Hepatocyte (in vitro differentiated cells): Measurements from ENCODE around the gene NOP14. TPM values are rescaled to one million over a fixed set of nuclear protein-coding genes. Genes with fewer than 3 reads are reported as not detected.

Experiments
- DNase-seq: peaks from one replicate; pipeline ENCODE4 v3.0.0-alpha.2; 2016; ENCODE audit warnings: low spot score
- H2AFZ ChIP-seq: fragments of 200-600 bp; sonication (generic); 2 replicates; pipeline ENCODE4 v1.6.0; 2016; ENCODE audit warnings: antibody characterized with exemption, mild to moderate bottlenecking
- H3K27ac ChIP-seq: fragments of 200-600 bp; sonication (generic); 2 replicates; pipeline ENCODE4 v1.5.1; 2016; ENCODE audit warnings: mild to moderate bottlenecking
- H3K27me3 ChIP-seq: fragments of 200-600 bp; sonication (generic); 2 replicates; pipeline ENCODE4 v1.6.1; 2016
- H3K36me3 ChIP-seq: fragments of 200-600 bp; sonication (generic); replicated peaks from 2 replicates; pipeline ENCODE4 v1.5.1; 2016; ENCODE audit warnings: low read depth; ENCODE audit not compliant: insufficient read depth
- H3K4me1 ChIP-seq: fragments of 200-600 bp; sonication (generic); 2 replicates; pipeline ENCODE4 v1.5.1; 2016; ENCODE audit warnings: mild to moderate bottlenecking, moderate library complexity; ENCODE audit not compliant: insufficient read depth
- H3K4me2 ChIP-seq: fragments of 200-600 bp; sonication (generic); 2 replicates; pipeline ENCODE4 v1.6.0; 2016
- H3K4me3 ChIP-seq: fragments of 200-600 bp; sonication (generic); 2 replicates; pipeline ENCODE4 v1.5.1; 2016; ENCODE audit warnings: mild to moderate bottlenecking
- H3K79me2 ChIP-seq: fragments of 200-600 bp; sonication (generic); 2 replicates; pipeline ENCODE4 v1.6.0; 2017; ENCODE audit warnings: mild to moderate bottlenecking
- H3K9me2 ChIP-seq: fragments of 200-600 bp; sonication (generic); replicated peaks from 2 replicates; pipeline ENCODE4 v1.6.0; 2017; ENCODE audit warnings: mild to moderate bottlenecking; ENCODE audit not compliant: insufficient read depth
- H3K9me3 ChIP-seq: fragments of 200-600 bp; sonication (generic); 2 replicates; pipeline ENCODE4 v1.5.1; 2016; ENCODE audit warnings: low read depth, mild to moderate bottlenecking
- H4K20me1 ChIP-seq: fragments of 200-600 bp; sonication (generic); 2 replicates; pipeline ENCODE4 v1.6.0; 2016; ENCODE audit warnings: mild to moderate bottlenecking; ENCODE audit not compliant: insufficient read depth, poor library complexity, severe bottlenecking
- EZH2 ChIP-seq: fragments of 200-600 bp; sonication (generic); IDR thresholded peaks from 2 replicates; pipeline ENCODE4 v1.6.1; 2016; ENCODE audit warnings: antibody characterized with exemption, mild to moderate bottlenecking, borderline replicate concordance
- EZH2phosphoT487 ChIP-seq: fragments of 200-600 bp; sonication (generic); IDR thresholded peaks from one replicate; pipeline ENCODE4 v1.6.1; 2018; ENCODE audit warnings: antibody characterized with exemption, mild to moderate bottlenecking, low read depth, moderate library complexity; ENCODE audit not compliant: unreplicated experiment, severe bottlenecking
- WGBS: methylation state at CpG from one replicate; pipeline ENCODE4 v1.1.6; 2016; ENCODE audit warnings: low lambda C conversion rate; ENCODE audit errors: missing lambda C conversion rate; 5-methylcytosine and 5-hydroxymethylcytosine counted together
- polyA plus RNA-seq: library from polyadenylated mRNA; unstranded; fragments of >200 nt; fragmentation: Nextera tagmentation; extraction: Ambion mirVana; gene quantifications from 2 replicates; pipeline ENCODE4 v1.2.1, GENCODE V29; 2016
- total RNA-seq: library from RNA; depleted of rRNA; stranded (reverse); fragments of >200 nt; gene quantifications from 2 replicates; pipeline ENCODE4 v1.2.3, GENCODE V29; 2014
- TF ChIP-seq, protein P1 (sequence below): fragments of 200-600 bp; sonication (generic); IDR thresholded peaks from 2 replicates; pipeline ENCODE4 v1.5.1; 2016; ENCODE audit warnings: antibody characterized with exemption, mild to moderate bottlenecking; ENCODE audit not compliant: poor library complexity

NOP14 gene
- total and polyA plus RNA-seq, 2 experiments from 2014 or later: 18.8 to 22.7 TPM

DNA sequence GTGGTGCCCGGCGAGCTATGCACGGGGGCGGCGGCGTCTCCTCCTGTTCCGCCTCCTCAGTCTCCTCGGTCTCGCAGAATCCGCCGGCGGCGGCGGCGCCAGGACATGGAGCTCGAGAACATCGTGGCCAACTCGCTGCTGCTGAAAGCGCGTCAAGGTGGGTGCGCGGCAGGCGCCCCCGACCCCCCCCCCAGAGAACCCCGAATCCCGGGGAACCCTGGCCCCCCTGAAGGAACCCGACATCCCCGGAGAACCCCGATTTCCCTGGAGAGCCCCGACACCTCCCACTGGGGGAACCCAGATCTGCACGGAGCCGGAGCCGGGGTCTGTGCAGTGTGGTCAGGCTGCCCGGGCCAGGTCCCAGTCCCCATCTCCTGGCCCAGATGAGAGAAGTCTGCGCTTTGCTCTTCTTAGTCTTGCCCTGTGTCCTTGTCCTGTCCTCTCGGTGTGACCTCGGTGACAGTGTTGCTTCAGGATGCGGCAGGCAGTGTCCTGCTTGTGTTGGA lies 813 bp upstream of the NOP14 start:
- Histone ChIP-seq H3K27me3 (no peaks in the 10 kb centered on the region), H4K20me1 (peaks cover 8% of the 10 kb centered on the region), H3K27ac (peak overlapping the region; percentile 63), H3K4me1 (peaks cover 13% of the 10 kb centered on the region), H3K79me2 (peaks cover 42% of the 10 kb centered on the region), H3K4me2 (peak overlapping the region; percentile 97), H3K4me3 (peak overlapping the region; percentile 77), H3K9me3 (no peaks in the 10 kb centered on the region), H2AFZ (peak overlapping the region; percentile 83), H3K36me3 (no peaks in the 10 kb centered on the region), H3K9me2 (no peaks in the 10 kb centered on the region)
- no peak for DNase-seq
- no peak for TF ChIP-seq EZH2phosphoT487
- TF ChIP-seq, protein P1, sequence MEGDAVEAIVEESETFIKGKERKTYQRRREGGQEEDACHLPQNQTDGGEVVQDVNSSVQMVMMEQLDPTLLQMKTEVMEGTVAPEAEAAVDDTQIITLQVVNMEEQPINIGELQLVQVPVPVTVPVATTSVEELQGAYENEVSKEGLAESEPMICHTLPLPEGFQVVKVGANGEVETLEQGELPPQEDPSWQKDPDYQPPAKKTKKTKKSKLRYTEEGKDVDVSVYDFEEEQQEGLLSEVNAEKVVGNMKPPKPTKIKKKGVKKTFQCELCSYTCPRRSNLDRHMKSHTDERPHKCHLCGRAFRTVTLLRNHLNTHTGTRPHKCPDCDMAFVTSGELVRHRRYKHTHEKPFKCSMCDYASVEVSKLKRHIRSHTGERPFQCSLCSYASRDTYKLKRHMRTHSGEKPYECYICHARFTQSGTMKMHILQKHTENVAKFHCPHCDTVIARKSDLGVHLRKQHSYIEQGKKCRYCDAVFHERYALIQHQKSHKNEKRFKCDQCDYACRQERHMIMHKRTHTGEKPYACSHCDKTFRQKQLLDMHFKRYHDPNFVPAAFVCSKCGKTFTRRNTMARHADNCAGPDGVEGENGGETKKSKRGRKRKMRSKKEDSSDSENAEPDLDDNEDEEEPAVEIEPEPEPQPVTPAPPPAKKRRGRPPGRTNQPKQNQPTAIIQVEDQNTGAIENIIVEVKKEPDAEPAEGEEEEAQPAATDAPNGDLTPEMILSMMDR: no peak
- TF ChIP-seq EZH2: no peak
- 5% methylated on average over 31 of the region's 38 CpGs for WGBS

DNA sequence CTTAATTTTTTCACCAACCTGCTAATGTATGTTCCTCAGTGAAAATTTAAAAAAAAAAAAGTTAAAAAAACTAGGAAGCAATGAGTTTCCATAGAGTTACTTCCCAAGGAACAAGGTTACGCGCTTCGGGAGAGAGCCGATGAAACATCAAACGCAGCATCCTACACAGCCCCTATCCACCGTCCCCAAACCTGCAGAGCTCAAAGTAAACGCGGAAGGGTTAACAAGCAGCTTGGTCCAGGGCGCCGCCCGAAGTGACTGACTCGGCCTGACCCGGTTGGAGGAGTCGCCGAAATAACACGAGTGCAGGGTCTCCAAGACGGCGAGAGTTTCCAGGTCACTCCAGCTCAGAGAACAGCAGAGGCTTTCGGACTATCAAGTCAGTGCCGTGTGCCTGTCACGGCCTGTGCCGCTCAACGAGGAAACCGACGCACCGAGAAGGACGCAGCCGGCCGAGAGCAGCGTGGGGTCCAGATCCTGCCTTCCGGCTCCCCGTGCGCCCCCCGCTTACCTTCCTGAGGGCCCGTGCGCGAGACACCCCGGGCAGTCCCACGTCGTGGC lies 512 bp downstream of the NOP14 start:
- no peaks in the 10 kb centered on the region for H3K27me3 ChIP-seq
- peak overlapping the region; percentile 63 for H3K4me3 ChIP-seq
- H4K20me1 ChIP-seq: peaks cover 8% of the 10 kb centered on the region
- peaks cover 22% of the 10 kb centered on the region for H3K4me1 ChIP-seq
- H3K9me2 ChIP-seq: no peaks in the 10 kb centered on the region
- TF ChIP-seq, protein P1: no peak
- TF ChIP-seq EZH2: no peak
- no peak for TF ChIP-seq EZH2phosphoT487
- WGBS: under 1% methylated on average over 40 of the region's 40 CpGs
- peak overlapping the region; percentile 88 for H3K4me2 ChIP-seq
- H3K36me3 ChIP-seq: no peaks in the 10 kb centered on the region
- DNase-seq: peak; percentile 68
- H3K79me2 ChIP-seq: peaks cover 56% of the 10 kb centered on the region
- H3K9me3 ChIP-seq: no peaks in the 10 kb centered on the region
- H2AFZ ChIP-seq: peak overlapping the region; percentile 54
- H3K27ac ChIP-seq: peak overlapping the region; percentile 91

DNA sequence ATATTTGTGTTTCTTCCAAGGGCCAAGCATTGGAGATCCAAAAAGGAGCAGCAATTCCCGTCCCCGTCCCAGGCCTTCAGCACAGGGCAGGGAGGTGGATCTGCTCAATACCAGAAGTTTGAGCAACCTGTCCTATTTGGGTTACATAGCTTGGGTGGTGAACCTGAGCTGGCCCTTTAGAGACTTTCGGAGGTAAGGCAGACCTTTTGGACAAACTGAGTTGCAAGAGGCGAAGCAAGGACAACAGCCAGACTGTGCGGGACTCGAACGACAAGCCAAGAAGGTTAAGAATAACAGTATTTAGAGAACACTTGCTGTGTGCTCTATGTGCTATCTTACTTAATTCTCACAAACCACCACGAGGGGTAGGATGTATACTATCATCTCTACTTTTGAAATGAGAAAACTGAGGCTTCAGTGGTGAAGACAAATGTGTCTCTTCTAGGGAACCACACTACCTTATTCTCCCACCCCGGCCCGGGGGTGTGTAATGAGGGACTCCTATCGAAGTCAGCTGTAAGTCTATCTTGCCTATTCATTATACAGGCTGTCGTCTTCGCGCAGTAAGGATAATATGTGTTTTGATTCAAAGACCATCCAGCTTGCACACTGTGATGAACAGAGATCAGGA lies 1.3 kb downstream of the NOP14 start:
- Histone ChIP-seq H4K20me1 (peaks cover 8% of the 10 kb centered on the region), H2AFZ (no peak overlapping the region), H3K4me2 (peak overlapping the region; percentile 88), H3K27ac (peak overlapping the region; percentile 91), H3K9me2 (no peaks in the 10 kb centered on the region), H3K79me2 (peaks cover 63% of the 10 kb centered on the region), H3K4me3 (peak overlapping the region; percentile 63), H3K4me1 (peaks cover 22% of the 10 kb centered on the region), H3K36me3 (no peaks in the 10 kb centered on the region), H3K27me3 (no peaks in the 10 kb centered on the region), H3K9me3 (no peaks in the 10 kb centered on the region)
- TF ChIP-seq EZH2phosphoT487: no peak
- TF ChIP-seq, protein P1: no peak
- no peak for TF ChIP-seq EZH2
- DNase-seq: no peak
- whole genome bisulfite sequencing: 55% methylated on average over 14 of the region's 14 CpGs
